GM19099 (cell line): Measurements from ENCODE around the gene ZNF385D.

Source experiments
- POLR2A ChIP-seq: IDR thresholded peaks from 3 replicates; pipeline ENCODE4 v1.6.1; 2011; ENCODE audit warnings: low read depth; ENCODE audit not compliant: insufficient read length; ENCODE audit errors: extremely low read depth

ZNF385D gene

DNA sequence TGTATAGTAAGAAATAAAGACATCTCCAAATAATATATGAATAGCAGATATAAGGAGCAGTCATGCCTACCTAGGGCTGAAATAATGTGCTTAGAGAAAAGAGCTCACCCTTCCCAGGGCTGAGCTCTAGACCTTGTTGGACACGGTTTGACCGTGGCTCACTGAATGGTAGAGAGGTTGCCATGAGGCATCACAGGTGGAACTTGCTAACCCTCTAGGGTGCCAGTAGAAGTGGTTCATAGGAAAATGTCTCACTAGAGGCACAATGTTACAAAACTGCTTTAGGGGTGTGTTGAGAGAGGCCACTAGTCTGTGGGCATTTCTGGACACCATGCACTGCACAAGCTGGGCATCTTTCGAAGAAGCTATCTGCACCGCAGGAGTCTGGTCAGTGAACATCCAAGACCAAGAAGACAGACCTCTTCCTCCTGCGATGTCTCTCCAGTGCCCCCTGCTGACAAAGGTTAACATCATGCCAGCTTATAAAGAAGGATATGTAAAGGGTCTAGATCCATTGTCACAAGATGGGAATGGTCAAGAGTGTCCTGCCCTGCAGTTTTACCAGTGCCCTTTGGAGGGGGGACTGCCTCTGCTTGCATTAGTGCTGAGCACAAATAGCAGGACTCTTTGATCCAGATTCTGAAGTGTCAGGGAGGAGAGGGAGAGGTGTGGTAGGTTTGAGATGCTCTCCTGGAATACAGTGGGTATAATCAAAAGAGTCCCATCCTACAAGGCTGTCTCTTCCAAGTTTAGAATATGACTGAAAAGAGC is 266.8 kb downstream of the ZNF385D start:
- no peak for TF ChIP-seq POLR2A

DNA sequence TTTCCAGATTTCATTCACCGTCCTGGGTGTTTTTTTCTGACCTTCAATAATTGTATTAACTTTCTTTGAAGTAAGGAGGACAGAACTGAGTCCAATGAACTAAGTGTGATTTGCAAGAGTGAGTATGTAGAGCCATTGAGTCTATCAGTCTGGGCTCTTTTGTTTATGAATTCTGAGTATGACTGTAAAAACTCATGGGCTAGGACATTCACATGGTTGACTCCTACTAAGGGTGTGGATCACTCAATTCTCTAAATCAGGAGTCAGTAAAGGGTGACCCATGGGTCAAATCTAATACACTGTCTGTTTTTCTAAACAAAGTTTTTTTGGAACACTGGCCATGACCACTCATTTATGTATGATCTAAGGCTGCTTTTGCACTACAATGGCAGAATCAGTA is 269.0 kb downstream of the ZNF385D start:
- no peak for TF ChIP-seq POLR2A

GRCh38 chr3:21477541-21478288 is 273.3 kb downstream of the ZNF385D start:
- TF ChIP-seq POLR2A: no peak

GRCh38 chr3:21466476-21466875 is 284.5 kb downstream of the ZNF385D start:
- TF ChIP-seq POLR2A: no peak

- TF ChIP-seq POLR2A: no peak
Measured at GRCh38 chr3:21464746-21465145, 286.3 kb downstream of the ZNF385D start.

DNA sequence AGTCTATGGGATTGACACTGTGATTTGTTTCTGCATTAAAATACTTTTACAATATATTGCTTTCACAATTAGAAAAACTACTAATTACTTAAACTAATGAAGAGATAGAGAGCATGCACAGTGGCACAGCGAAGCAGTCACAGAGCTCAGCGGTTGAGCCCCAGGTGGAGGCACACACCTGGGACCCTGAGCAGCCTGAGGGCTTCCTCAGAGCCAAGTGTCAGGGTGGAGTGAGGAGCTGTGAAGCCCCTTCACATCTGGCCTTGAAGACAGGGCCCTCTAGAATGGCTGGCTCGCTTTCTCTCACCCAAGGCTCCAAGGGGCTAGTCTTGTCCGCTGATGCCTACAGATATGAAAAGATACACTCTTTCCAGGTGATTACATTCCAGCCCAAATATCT is 287.7 kb downstream of the ZNF385D start:
- TF ChIP-seq POLR2A: no peak

DNA sequence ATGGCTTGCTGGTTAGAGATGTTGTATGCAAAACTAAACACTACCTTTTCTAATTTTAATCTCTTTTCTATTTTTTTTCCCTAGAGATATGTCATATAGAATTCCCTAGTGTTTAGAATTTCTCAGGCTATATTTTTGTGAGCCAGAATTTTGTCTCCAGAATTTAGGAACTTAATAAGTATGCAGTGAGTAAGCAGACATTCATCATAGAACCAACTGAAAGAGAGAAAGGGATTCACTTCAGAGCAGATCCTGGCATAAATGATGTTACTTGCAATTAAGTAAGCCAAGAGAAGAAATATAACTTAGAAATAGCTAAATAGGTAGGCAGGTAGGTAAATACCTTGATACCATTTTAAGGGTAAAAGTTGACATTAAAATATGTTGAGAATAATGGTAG is 288.9 kb downstream of the ZNF385D start:
- no peak for TF ChIP-seq POLR2A

- TF ChIP-seq POLR2A: no peak
Measured at GRCh38 chr3:21457084-21457483, 293.9 kb downstream of the ZNF385D start.

- TF ChIP-seq POLR2A: no peak
Measured at GRCh38 chr3:21449738-21450137, 301.3 kb downstream of the ZNF385D start.

DNA sequence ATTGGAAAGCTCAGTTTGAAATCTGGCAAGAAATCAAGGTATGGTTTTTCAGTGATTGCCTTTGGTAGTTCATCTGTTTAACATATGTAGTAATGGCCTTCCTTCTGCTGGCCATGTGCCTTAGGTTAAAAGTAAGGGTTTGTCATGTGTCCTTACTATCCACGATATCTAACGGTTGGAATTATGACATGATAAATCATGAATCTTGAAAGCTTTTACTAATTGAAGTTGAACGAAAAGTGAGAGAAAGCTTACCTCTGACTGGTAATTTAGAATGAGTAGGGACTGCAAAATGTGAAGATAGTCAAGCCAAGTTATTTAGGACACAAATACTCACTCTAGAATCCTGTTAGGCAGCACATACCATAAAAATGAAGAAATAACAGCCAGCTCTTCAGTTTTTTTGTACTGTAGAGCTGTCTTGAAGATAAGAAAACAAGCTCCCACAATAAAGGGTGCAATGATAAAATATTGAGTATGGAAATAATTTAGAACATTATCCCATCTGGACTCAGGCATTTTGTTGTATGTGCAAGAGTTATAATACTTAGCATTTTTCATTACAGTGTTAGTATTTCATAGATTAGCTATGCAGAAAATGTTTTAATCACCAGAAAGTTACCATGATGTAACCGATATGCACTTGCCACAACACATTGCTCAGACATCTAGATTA is 303.4 kb downstream of the ZNF385D start:
- no peak for TF ChIP-seq POLR2A

- no peak for TF ChIP-seq POLR2A
Measured at GRCh38 chr3:21446945-21447475, 304.0 kb downstream of the ZNF385D start.

- TF ChIP-seq POLR2A: no peak
Measured at GRCh38 chr3:21446027-21446426, 305.0 kb downstream of the ZNF385D start.

GRCh38 chr3:21441821-21442220 is 309.2 kb downstream of the ZNF385D start:
- TF ChIP-seq POLR2A: no peak

- no peak for TF ChIP-seq POLR2A
Measured at GRCh38 chr3:21436835-21437234, 314.2 kb downstream of the ZNF385D start.

GRCh38 chr3:21435871-21436270 is 315.1 kb downstream of the ZNF385D start:
- TF ChIP-seq POLR2A: no peak
